Lower leg skin (tissue), 4 donors: ENCODE measurements around the gene BFSP2. TPM values are rescaled to one million over a fixed set of nuclear protein-coding genes. Genes with fewer than 3 reads are reported as not detected.

ENCODE experiments used
- DNase-seq, 2 donors: peaks; one replicate each; pipeline ENCODE4 v3.0.0-alpha.2; 2019; ENCODE audit warnings: low spot score in 2 of 2
- H3K4me3 ChIP-seq: fragments of 200-600 bp; sonication (generic); 2 replicates; pipeline ENCODE4 v1.5.1; 2017; ENCODE audit warnings: mild to moderate bottlenecking, low read depth; ENCODE audit not compliant: poor library complexity, severe bottlenecking
- CTCF ChIP-seq, 3 donors: fragments of 450-650 bp; IDR thresholded peaks; one replicate each; pipeline ENCODE4 v1.5.1; 2016; ENCODE audit warnings: antibody characterized with exemption in 3 of 3, mild to moderate bottlenecking in 3 of 3, moderate library complexity in 2 of 3
- POLR2A ChIP-seq, 2 donors: fragments of 450-650 bp; IDR thresholded peaks; one replicate each; pipeline ENCODE4 v1.6.1; 2016 to 2017; ENCODE audit warnings: antibody characterized with exemption in 2 of 2, mild to moderate bottlenecking in 1 of 2, moderate library complexity in 1 of 2
- WGBS, 2 donors: methylation state at CpG; one replicate each; pipeline ENCODE4 v1.1.5; 2018; 5-methylcytosine and 5-hydroxymethylcytosine counted together
- intact Hi-C: fragments of 100-400 bp; cut with DNase I; formaldehyde crosslinking; loops from one replicate; pipeline ENCODE4 v1.15.0; 2023; ENCODE audit warnings: low total_unique reads
- total RNA-seq, 4 donors: library from RNA; depleted of rRNA; stranded (reverse); fragments of >200 nt; gene quantifications; one replicate each; pipeline ENCODE4 v1.1.0, GENCODE V29; 2016

The BFSP2 gene
- total RNA-seq = not detected

- no peak for DNase-seq
- 85 to 98% methylated on average over 12 to 13 of the region's 15 CpGs for WGBS, 2 donors
- intact Hi-C loops = no loop called here
- TF ChIP-seq CTCF (IDR thresholded peaks at IDR 0.05) (no peak), POLR2A (IDR thresholded peaks at IDR 0.05) (no peak)
- H3K4me3 ChIP-seq = no peak within 1 kb of the TSS
Observed at GRCh38 chr3:133400006-133400515, at the start of gene BFSP2. BFSP2 (plus strand) TSS chr3:133400056; CDS start chr3:133400084, 28 bp downstream.

GRCh38 chr3:133354721-133355120, 45.1 kb upstream of the BFSP2 start:
- H3K4me3 ChIP-seq = no peak overlapping the region
- TF ChIP-seq CTCF (IDR thresholded peaks at IDR 0.05) = no peak
- no peak for TF ChIP-seq POLR2A (IDR thresholded peaks at IDR 0.05)
- intact Hi-C loops = no loop called here
- DNase-seq = no peak
- WGBS, 2 donors = 74 to 75% methylated on average over 4 of the region's 4 CpGs

- DNase-seq = no peak
- H3K4me3 ChIP-seq = no peak overlapping the region
- 91 to 94% methylated on average over 2 of the region's 2 CpGs for WGBS, 2 donors
- TF ChIP-seq CTCF (IDR thresholded peaks at IDR 0.05) (no peak), POLR2A (IDR thresholded peaks at IDR 0.05) (no peak)
- intact Hi-C loops = no loop called here
Observed at GRCh38 chr3:133360476-133360875, 39.4 kb upstream of the BFSP2 start.

- no peak overlapping the region for H3K4me3 ChIP-seq
- TF ChIP-seq POLR2A (IDR thresholded peaks at IDR 0.05) (no peak), CTCF (IDR thresholded peaks at IDR 0.05) (no peak)
- intact Hi-C loops = no loop called here
- 93 to 97% methylated on average over 2 of the region's 2 CpGs for WGBS, 2 donors
- DNase-seq = no peak
Observed at GRCh38 chr3:133361011-133361410, 38.8 kb upstream of the BFSP2 start.

GRCh38 chr3:133361435-133361834, 38.4 kb upstream of the BFSP2 start:
- intact Hi-C loops = no loop called here
- H3K4me3 ChIP-seq = no peak overlapping the region
- TF ChIP-seq CTCF (IDR thresholded peaks at IDR 0.05) (no peak), POLR2A (IDR thresholded peaks at IDR 0.05) (no peak)
- no peak for DNase-seq
- 83 to 88% methylated on average over 4 of the region's 4 CpGs for WGBS, 2 donors

GRCh38 chr3:133362539-133362938, 37.3 kb upstream of the BFSP2 start:
- WGBS, 2 donors = 85 to 86% methylated on average over 4 of the region's 4 CpGs
- no peak overlapping the region for H3K4me3 ChIP-seq
- DNase-seq = no peak
- intact Hi-C loops = no loop called here
- TF ChIP-seq CTCF (IDR thresholded peaks at IDR 0.05) (no peak), POLR2A (IDR thresholded peaks at IDR 0.05) (no peak)
